HG02763 (cell line): Measurements from ENCODE around the gene CCER1.

Experiments used
- ATAC-seq: cut with Tn5 transposase; IDR thresholded peaks from one replicate; pipeline ENCODE4 v1.9.1; 2021; ENCODE audit warnings: mild to moderate bottlenecking, moderate library complexity; ENCODE audit not compliant: unreplicated experiment

Gene CCER1

DNA sequence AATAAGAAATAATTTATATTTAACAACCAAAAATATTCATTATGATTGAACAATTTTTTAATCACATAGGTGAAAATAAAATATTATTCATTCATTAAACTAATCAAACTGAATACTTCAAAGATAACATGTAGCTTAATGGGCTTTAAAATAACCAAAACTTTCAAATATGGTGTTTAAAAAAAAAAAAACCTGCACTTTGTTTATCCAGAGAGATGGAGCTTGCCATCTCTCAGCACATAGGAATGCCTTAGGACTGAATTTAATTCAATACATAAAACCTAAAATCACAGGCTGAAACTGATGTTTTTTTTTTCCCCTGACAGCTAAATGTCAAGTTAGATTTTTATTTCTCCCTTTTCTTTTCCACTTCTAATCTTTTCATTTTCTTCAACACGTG lies 14.4 kb upstream of the CCER1 start:
- ATAC-seq: no peak

DNA sequence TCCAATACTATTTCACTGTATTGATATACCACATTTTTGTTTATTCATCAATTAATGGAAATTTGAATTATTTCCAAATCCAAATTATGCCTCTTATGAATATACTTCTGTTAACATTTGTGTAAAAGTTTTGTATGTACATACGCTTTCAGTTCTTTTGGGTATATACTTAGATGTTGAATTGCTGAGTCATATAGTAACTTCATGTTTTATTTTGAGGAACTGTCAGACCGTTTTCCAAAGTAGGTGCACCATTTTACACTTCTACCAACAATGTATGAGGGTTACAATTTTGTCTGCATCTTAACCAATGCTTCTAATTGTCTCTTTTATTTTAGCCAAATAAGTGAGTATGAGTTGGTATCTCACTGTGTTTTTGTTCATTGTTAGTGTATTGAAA lies 10.2 kb upstream of the CCER1 start:
- ATAC-seq: no peak

GRCh38 chr12:90964616-90965015 lies 9.6 kb upstream of the CCER1 start:
- ATAC-seq: no peak

DNA sequence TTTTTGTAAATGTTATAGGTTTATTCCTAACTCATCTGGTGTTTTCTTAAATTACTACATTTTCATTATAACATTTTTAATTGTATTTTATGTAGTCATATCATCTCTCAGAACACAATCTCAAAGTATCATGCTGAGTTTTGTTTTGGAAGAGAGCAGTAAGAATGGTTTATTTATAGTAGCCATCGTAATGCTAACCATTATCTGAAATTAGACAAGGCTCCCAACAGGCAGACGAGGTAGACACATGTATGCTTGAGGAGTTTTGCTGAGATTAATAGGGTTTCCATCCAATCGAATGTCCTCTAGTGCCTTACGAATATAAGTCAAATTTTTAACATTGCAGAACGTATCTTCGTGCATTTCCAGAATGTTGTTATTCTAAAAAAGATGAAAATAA lies 9.0 kb upstream of the CCER1 start:
- no peak for ATAC-seq

DNA sequence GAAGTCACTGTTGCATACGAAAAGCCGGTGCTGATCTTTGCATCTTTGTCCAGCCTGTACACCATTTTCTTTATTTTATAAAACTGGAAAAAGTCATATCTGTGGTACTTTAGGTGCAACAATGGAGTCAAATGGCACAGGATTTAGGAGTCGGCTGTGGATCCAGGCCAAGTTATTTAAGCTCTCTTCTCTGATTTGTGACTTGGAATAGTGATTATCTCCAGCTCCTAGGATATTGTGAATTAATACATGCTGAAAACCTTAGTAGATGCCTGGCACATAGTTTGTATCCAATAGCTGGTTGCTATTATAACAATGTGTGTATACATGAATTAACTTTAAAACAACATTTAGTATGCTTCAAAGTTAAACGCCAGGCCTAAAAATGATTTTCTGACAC lies 6.2 kb upstream of the CCER1 start:
- no peak for ATAC-seq

GRCh38 chr12:90959538-90960139 lies 4.7 kb upstream of the CCER1 start:
- peak; percentile 80 for ATAC-seq

GRCh38 chr12:90959032-90959431 lies 4.1 kb upstream of the CCER1 start:
- ATAC-seq: no peak

GRCh38 chr12:90958347-90958746 lies 3.4 kb upstream of the CCER1 start:
- no peak for ATAC-seq

- ATAC-seq: no peak
Measured at GRCh38 chr12:90954428-90954827, 548 bp downstream of the CCER1 start.

DNA sequence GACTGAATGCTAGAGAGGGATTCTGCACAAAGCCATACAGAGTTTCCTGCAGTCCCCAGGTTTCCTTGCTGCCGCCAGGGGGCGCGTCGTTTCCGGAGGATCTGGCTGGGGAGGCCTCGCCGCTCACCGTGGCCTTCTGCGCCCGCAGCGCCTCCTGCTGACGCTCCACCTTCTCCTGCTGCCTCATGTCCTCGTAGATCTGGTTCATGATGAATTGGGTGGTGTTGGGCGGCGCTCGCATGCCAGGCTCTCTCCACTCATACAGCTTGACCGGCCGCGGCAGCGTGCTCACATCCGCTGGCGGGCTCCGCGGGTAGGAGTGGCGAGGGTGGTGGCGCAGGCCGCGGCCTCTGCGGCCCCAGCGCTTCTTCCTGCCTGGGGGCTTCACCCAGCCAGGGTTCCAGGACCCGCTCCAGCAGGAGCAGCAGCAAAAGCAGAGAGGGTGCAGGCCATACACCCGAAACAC lies 987 bp downstream of the CCER1 start:
- ATAC-seq: peak; percentile 59

DNA sequence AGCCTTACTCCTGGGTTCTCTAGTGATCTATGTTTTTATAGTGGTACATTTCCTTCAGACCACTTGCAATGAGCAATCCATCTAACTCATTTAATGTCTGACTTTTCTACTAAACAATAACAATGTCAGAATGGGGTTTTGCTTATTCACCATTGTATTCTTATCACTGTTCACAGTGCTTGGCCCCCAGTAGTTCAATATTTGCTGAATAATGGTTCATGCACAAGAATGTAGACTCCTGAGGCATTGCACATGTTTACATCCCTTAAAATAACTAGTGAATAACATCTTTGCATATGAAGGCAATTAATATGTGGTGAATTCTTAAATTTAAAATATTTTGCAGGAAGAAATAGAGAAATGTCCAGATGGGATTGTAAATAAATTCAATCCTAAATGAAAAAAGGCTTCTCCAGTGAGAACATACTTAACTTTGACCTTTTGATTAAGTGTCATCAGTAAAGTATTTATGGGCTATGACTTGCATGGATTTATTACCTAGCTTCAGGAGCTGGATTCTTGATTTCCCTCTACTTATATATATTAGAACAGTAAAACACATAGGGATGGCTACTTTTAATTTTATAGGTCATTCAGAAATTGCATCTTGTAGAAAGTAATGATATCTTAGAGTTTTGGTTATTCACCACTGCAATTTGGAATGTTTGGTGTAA lies 3.4 kb downstream of the CCER1 start:
- ATAC-seq: no peak

GRCh38 chr12:90947869-90948268 lies 7.1 kb downstream of the CCER1 start:
- ATAC-seq: no peak

- ATAC-seq: peak; percentile 72
Measured at GRCh38 chr12:90945070-90945649, 9.8 kb downstream of the CCER1 start.

DNA sequence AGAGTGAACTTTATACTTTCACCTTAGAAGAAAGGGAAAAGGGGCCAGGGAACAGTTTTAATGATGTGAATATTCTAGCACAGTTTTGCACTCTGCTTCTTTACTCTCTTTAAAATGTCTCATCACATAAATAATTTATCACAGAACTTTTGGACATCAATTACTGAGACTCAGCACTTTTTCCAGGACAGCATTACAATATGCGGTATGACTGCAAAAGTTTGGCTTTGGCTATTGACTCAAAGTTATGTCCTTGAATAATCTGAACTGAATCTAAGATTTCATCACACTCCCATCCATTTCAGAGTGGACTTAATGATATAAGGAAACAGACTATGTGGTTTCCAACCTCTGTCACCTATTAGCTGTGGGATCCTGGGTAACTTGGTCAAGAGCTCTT lies 11.7 kb downstream of the CCER1 start:
- ATAC-seq: no peak

GRCh38 chr12:90940872-90941499 lies 14.0 kb downstream of the CCER1 start:
- ATAC-seq: no peak

DNA sequence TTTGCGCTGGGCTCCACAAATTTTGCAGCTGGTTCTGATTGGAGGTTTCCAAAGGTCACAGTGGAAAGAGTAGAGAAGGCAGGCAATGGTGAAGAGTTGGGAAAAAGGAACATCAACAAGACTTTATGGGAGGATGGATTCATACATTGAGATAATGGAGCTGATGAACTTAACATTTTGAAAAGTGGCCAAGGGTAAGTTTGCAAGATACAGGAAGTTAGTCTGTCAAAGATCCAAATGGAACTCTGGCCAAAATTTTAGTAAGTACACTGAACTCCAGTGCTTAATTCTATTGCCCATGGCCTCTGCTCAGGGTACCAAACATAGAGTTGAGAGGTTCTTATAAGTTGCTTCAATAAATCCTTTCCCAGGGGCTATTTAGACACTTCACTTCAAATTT lies 15.6 kb downstream of the CCER1 start:
- ATAC-seq: no peak

DNA sequence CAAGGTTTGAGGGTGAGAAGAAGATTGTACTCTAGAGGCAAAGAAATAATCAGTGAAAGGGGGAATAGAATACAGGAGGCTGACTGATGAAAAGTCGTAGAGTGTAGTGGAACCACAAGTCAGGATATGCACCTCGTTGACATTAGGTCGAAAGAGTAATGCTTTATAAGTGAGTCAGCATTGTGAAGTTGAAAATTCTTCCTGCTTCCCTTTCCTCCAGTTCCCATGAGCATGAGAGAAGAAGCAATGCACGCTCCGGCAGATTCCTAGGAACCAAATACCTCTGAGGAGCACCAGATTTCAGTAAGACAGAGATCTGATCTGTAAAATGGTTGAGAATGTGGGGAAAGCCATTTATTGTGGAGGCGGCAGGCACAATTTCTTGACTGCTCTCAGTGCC lies 16.5 kb downstream of the CCER1 start:
- no peak for ATAC-seq

DNA sequence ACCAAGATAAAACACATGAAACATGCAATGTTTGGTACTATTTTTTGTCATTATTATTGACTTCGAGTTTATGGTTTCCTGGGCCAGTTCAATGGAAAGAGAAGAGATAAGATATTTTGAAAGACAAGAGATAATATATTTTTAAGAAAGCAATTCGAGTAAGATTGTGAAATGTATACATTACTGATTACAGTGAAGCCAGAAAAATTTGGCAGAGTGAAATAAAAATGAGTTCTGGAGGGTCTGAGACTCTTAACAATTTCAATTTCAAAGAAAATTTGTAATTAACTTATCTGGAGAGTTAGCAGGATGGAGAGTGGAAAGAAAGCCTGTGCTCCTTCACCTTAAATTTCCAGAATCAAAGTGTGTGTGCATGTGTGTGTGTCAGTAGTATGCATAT lies 17.3 kb downstream of the CCER1 start:
- ATAC-seq: no peak

- no peak for ATAC-seq
Measured at GRCh38 chr12:90936230-90937005, 18.6 kb downstream of the CCER1 start.

DNA sequence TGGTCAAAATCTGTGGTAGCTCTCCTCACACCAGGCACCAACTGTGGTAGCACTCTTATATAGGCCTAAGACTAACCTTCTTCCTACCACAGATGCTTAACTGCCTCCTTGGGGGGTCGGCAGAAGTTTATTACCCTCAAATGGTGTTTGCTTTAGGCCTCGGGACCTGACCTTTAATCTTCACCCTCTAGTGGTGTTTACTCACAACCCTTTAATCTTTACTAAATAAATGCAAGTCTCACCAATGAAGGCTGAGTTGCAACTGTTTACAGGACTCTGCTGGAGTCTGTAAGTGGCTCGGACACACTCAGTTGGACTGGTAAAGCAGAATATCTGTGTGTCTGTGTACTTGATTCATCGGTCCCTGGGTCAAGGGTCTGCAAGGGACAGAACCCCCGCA lies 29.4 kb downstream of the CCER1 start:
- ATAC-seq: no peak

GRCh38 chr12:90924406-90924805 lies 30.6 kb downstream of the CCER1 start:
- ATAC-seq: no peak
